Trophoblast cell (in vitro differentiated cells and primary cell): ENCODE measurements around the gene TRMT10A.
A peak's percentile ranks its signal among the peaks of the same experiment; 100 is the strongest.

Experiments used
- DNase-seq, 2 donors: peaks; one replicate each; pipeline ENCODE4 v3.0.0-alpha.2; 2016
- H2AFZ ChIP-seq: 2 replicates; pipeline ENCODE4 v1.6.1; 2013; ENCODE audit warnings: low read length, moderate library complexity, mild to moderate bottlenecking; ENCODE audit not compliant: insufficient read depth, poor library complexity
- H2AK5ac ChIP-seq: 2 replicates; pipeline ENCODE4 v1.6.1; 2013; ENCODE audit warnings: mild to moderate bottlenecking, low read length
- H2BK120ac ChIP-seq: 2 replicates; pipeline ENCODE4 v1.6.1; 2013; ENCODE audit warnings: low read length, mild to moderate bottlenecking, moderate library complexity; ENCODE audit not compliant: insufficient read depth, poor library complexity
- H2BK12ac ChIP-seq: 2 replicates; pipeline ENCODE4 v1.6.1; 2013; ENCODE audit warnings: mild to moderate bottlenecking, low read length, moderate library complexity
- H2BK5ac ChIP-seq: 2 replicates; pipeline ENCODE4 v1.6.1; 2013; ENCODE audit warnings: low read length, low read depth, moderate library complexity, mild to moderate bottlenecking; ENCODE audit not compliant: poor library complexity
- H3K14ac ChIP-seq: 2 replicates; pipeline ENCODE4 v1.6.1; 2013; ENCODE audit warnings: mild to moderate bottlenecking, low read length
- H3K18ac ChIP-seq: 2 replicates; pipeline ENCODE4 v1.6.1; 2013; ENCODE audit warnings: mild to moderate bottlenecking, low read length
- H3K23ac ChIP-seq: 2 replicates; pipeline ENCODE4 v1.6.1; 2013; ENCODE audit warnings: low read length
- H3K27ac ChIP-seq: 2 replicates; pipeline ENCODE4 v1.5.1; 2013; ENCODE audit warnings: low read depth, mild to moderate bottlenecking, inconsistent platforms, low read length, moderate library complexity
- H3K27me3 ChIP-seq: 2 replicates; pipeline ENCODE4 v1.6.1; 2013; ENCODE audit warnings: inconsistent platforms, mild to moderate bottlenecking, low read length, moderate library complexity; ENCODE audit not compliant: insufficient read depth
- H3K36me3 ChIP-seq, 2 experiments: 1 replicate in 1 of 2; 2 replicates in 1 of 2; pipeline ENCODE4 v1.6.1; 2013; ENCODE audit warnings: low read length in 2 of 2, mild to moderate bottlenecking in 2 of 2, moderate library complexity in 1 of 2; ENCODE audit not compliant: insufficient read depth in 2 of 2, control insufficient read depth in 1 of 2
- H3K4ac ChIP-seq: 2 replicates; pipeline ENCODE4 v1.6.1; 2013; ENCODE audit warnings: low read depth, mild to moderate bottlenecking, low read length, moderate library complexity
- H3K4me1 ChIP-seq, 2 experiments: 1 replicate in 1 of 2; 2 replicates in 1 of 2; pipeline ENCODE4 v1.6.1; 2013; ENCODE audit warnings: low read length in 2 of 2, mild to moderate bottlenecking in 2 of 2, moderate library complexity in 1 of 2; ENCODE audit not compliant: insufficient read depth in 2 of 2, control insufficient read depth in 1 of 2
- H3K4me2 ChIP-seq: 2 replicates; pipeline ENCODE4 v1.6.1; 2013; ENCODE audit warnings: inconsistent platforms, mild to moderate bottlenecking, low read length, moderate library complexity
- H3K4me3 ChIP-seq: 2 replicates; pipeline ENCODE4 v1.5.1; 2013; ENCODE audit warnings: mild to moderate bottlenecking, low read depth, low read length, inconsistent platforms
- H3K79me1 ChIP-seq: one replicate; pipeline ENCODE4 v1.6.1; 2013; ENCODE audit warnings: low read length
- H3K79me2 ChIP-seq: 2 replicates; pipeline ENCODE4 v1.6.1; 2013; ENCODE audit warnings: low read length, mild to moderate bottlenecking; ENCODE audit not compliant: control insufficient read depth, insufficient read depth, poor library complexity
- H3K9ac ChIP-seq: 2 replicates; pipeline ENCODE4 v1.6.1; 2013; ENCODE audit warnings: mild to moderate bottlenecking, low read length
- H3K9me3 ChIP-seq: 2 replicates; pipeline ENCODE4 v1.6.1; 2013; ENCODE audit warnings: low read depth, mild to moderate bottlenecking, control low read depth, inconsistent platforms, low read length; ENCODE audit not compliant: insufficient read depth
- H4K12ac ChIP-seq: 2 replicates; pipeline ENCODE4 v1.6.1; 2013; ENCODE audit warnings: low read depth, mild to moderate bottlenecking, low read length, moderate library complexity
- H4K8ac ChIP-seq: 2 replicates; pipeline ENCODE4 v1.6.1; 2013; ENCODE audit warnings: low read depth, mild to moderate bottlenecking, low read length, moderate library complexity
- H4K91ac ChIP-seq: one replicate; pipeline ENCODE4 v1.6.1; 2013; ENCODE audit warnings: low read depth, mild to moderate bottlenecking, low read length, moderate library complexity
- WGBS: extraction: QIAGEN DNeasy Blood & Tissue Kit; methylation state at CpG from one replicate; pipeline ENCODE4 v1.1.7; 2013; ENCODE audit warnings: missing lambda C conversion rate; ENCODE audit not compliant: insufficient read length, insufficient coverage; ENCODE audit errors: extremely low coverage; 5-methylcytosine and 5-hydroxymethylcytosine counted together

Gene TRMT10A

GRCh38 chr4:99585516-99585915, 21.7 kb upstream of the TRMT10A start:
- WGBS: no CpG with 5 or more reads among the region's 1 CpG

GRCh38 chr4:99578714-99579113, 14.9 kb upstream of the TRMT10A start:
- Histone ChIP-seq H3K9ac (no peak overlapping the region), H2BK12ac (no peak overlapping the region), H4K12ac (no peak overlapping the region), H4K91ac (no peak overlapping the region), H2BK5ac (no peak overlapping the region), H3K79me2 (no peaks in the 10 kb centered on the region), H4K8ac (no peak overlapping the region), H2BK120ac (no peak overlapping the region), H3K27me3 (no peaks in the 10 kb centered on the region), H3K4me2 (no peak overlapping the region), H3K9me3 (no peaks in the 10 kb centered on the region), H2AFZ (no peak overlapping the region), H3K18ac (no peak overlapping the region), H3K4me1 (no peaks in the 10 kb centered on the region), H3K36me3 (no peaks in the 10 kb centered on the region), H2AK5ac (no peak overlapping the region), H3K14ac (no peak overlapping the region), H3K4me3 (no peak overlapping the region), H3K23ac (no peak overlapping the region), H3K79me1 (no peaks in the 10 kb centered on the region), H3K27ac (no peak overlapping the region), H3K4ac (no peak overlapping the region)
- no peak for DNase-seq
- no CpG with 5 or more reads among the region's 2 CpGs for WGBS

More at GRCh38 chr4:99585516-99585915, 21.7 kb upstream of the TRMT10A start:
- Histone ChIP-seq H3K4me2 (no peak overlapping the region), H3K27ac (no peak overlapping the region), H3K9me3 (no peaks in the 10 kb centered on the region), H3K4ac (no peak overlapping the region), H2BK5ac (no peak overlapping the region), H2AFZ (no peak overlapping the region), H3K79me1 (no peaks in the 10 kb centered on the region), H4K8ac (no peak overlapping the region), H3K27me3 (no peaks in the 10 kb centered on the region), H3K4me1 (no peaks in the 10 kb centered on the region), H3K18ac (no peak overlapping the region), H4K12ac (no peak overlapping the region), H2BK12ac (no peak overlapping the region), H3K36me3 (no peaks in the 10 kb centered on the region), H4K91ac (no peak overlapping the region), H3K23ac (no peak overlapping the region), H3K9ac (no peak overlapping the region), H3K79me2 (no peaks in the 10 kb centered on the region), H3K14ac (no peak overlapping the region), H2BK120ac (no peak overlapping the region), H2AK5ac (no peak overlapping the region), H3K4me3 (no peak overlapping the region)
- no peak for DNase-seq

- Histone ChIP-seq H3K79me2 (no peaks in the 10 kb centered on the region), H2BK120ac (no peak within 1 kb of the TSS), H3K27ac (no peak within 1 kb of the TSS), H2BK5ac (no peak within 1 kb of the TSS), H3K4ac (no peak within 1 kb of the TSS), H4K12ac (no peak within 1 kb of the TSS), H3K4me2 (no peak within 1 kb of the TSS), H4K91ac (no peak within 1 kb of the TSS), H3K14ac (no peak within 1 kb of the TSS), H3K27me3 (no peaks in the 10 kb centered on the region), H3K9me3 (no peaks in the 10 kb centered on the region), H4K8ac (no peak within 1 kb of the TSS), H3K79me1 (no peaks in the 10 kb centered on the region), H2AFZ (no peak within 1 kb of the TSS), H3K36me3 (no peaks in the 10 kb centered on the region), H3K18ac (no peak within 1 kb of the TSS), H3K23ac (no peak within 1 kb of the TSS), H3K4me3 (no peak within 1 kb of the TSS), H3K9ac (peak within 1 kb of the TSS; percentile 22), H2AK5ac (no peak within 1 kb of the TSS), H3K4me1 (no peaks in the 10 kb centered on the region), H2BK12ac (no peak within 1 kb of the TSS)
- WGBS: no CpG with 5 or more reads among the region's 3 CpGs
- DNase-seq: no peak
Measured at GRCh38 chr4:99574530-99575324, 10.9 kb upstream of the TRMT10A start, which contains the start of gene MTTP. Gene MTTP, plus strand, starts transcription at chr4:99574824. Its CDS starts 86 bp downstream, at chr4:99574910.

GRCh38 chr4:99573735-99574368, 10.0 kb upstream of the TRMT10A start:
- Histone ChIP-seq H3K4me2 (no peak overlapping the region), H3K9ac (no peak overlapping the region), H3K79me1 (no peaks in the 10 kb centered on the region), H3K14ac (no peak overlapping the region), H4K12ac (no peak overlapping the region), H4K8ac (no peak overlapping the region), H3K36me3 (no peaks in the 10 kb centered on the region), H3K27me3 (no peaks in the 10 kb centered on the region), H3K4ac (no peak overlapping the region), H3K9me3 (no peaks in the 10 kb centered on the region), H4K91ac (no peak overlapping the region), H3K23ac (no peak overlapping the region), H2BK120ac (no peak overlapping the region), H3K79me2 (no peaks in the 10 kb centered on the region), H2BK12ac (no peak overlapping the region), H2AK5ac (no peak overlapping the region), H3K4me3 (no peak overlapping the region), H3K18ac (no peak overlapping the region), H2BK5ac (no peak overlapping the region), H3K4me1 (no peaks in the 10 kb centered on the region), H2AFZ (no peak overlapping the region), H3K27ac (no peak overlapping the region)
- WGBS: no CpG with 5 or more reads among the region's 1 CpG
- DNase-seq: no peak
